WTC11 (cell line): ENCODE results near the gene TNFSF15. TPM values are rescaled to one million over a fixed set of nuclear protein-coding genes. Genes with fewer than 3 reads are reported as not detected.
"Not testable (repeated sequence)": the region's sequence is repeated elsewhere in the genome, so short reads cannot be mapped to it uniquely, and the experiment has no call there.

Experiments
- ATAC-seq: fragments of 200-7000 bp; cut with Tn5 transposase; 2 replicates; pipeline ENCODE4 v1.10.0; 2021; ENCODE audit warnings: mild to moderate bottlenecking, moderate library complexity
- CTCF ChIA-PET: fragments of 300-600 bp; sonication (Branson Sonifier 250); formaldehyde crosslinking; loops from one replicate; lab custom pipeline; 2021; ENCODE audit warnings: antibody characterized with exemption; lab: Charles Lee
- POLR2A ChIA-PET: fragments of 350-600 bp; sonication (Branson Sonifier 250); formaldehyde crosslinking; loops from one replicate; lab custom pipeline; 2021; ENCODE audit warnings: antibody characterized with exemption; lab: Charles Lee
- DNase-seq: peaks from one replicate; pipeline ENCODE4 v3.0.0; 2021; ENCODE audit warnings: low spot score
- H3K27ac Mint-ChIP-seq: 2 replicates; pipeline ENCODE4 v1.8.0; 2021; ENCODE audit warnings: mixed read lengths
- H3K27me3 Mint-ChIP-seq: 2 replicates; pipeline ENCODE4 v1.8.0; 2021; ENCODE audit warnings: low read depth, mild to moderate bottlenecking, moderate library complexity, mixed read lengths
- H3K36me3 Mint-ChIP-seq: 2 replicates; pipeline ENCODE4 v1.8.0; 2021; ENCODE audit warnings: mixed read lengths
- H3K4me1 Mint-ChIP-seq: 2 replicates; pipeline ENCODE4 v1.8.0; 2022; ENCODE audit warnings: mixed read lengths
- H3K4me3 Mint-ChIP-seq: 2 replicates; pipeline ENCODE4 v1.8.0; 2021; ENCODE audit warnings: mild to moderate bottlenecking, moderate library complexity, mixed read lengths
- H3K9me3 Mint-ChIP-seq: 2 replicates; pipeline ENCODE4 v1.8.0; 2021; ENCODE audit warnings: mixed read lengths
- CBFB ChIP-seq: sonication (generic); formaldehyde crosslinking; IDR thresholded peaks from 2 replicates; pipeline ENCODE4 v1.8.1; 2022; ENCODE audit warnings: mild to moderate bottlenecking, low read depth, missing genetic modification reagents
- ESRRA ChIP-seq: sonication (generic); formaldehyde crosslinking; IDR thresholded peaks from 2 replicates; pipeline ENCODE4 v1.8.1; 2022; ENCODE audit warnings: mild to moderate bottlenecking, missing genetic modification reagents, borderline replicate concordance
- GABPB1 ChIP-seq: sonication (generic); formaldehyde crosslinking; IDR thresholded peaks from 2 replicates; pipeline ENCODE4 v1.8.1; 2023; ENCODE audit warnings: mild to moderate bottlenecking, missing genetic modification reagents
- GRHL2 ChIP-seq: fragments of 250-450 bp; sonication (Bioruptor Pico); IDR thresholded peaks from 2 replicates; pipeline ENCODE4 v1.8.0; 2022; ENCODE audit warnings: mild to moderate bottlenecking, moderate library complexity; ENCODE audit not compliant: insufficient replicate concordance, severe bottlenecking
- MYBL2 ChIP-seq: sonication (generic); formaldehyde crosslinking; IDR thresholded peaks from 2 replicates; pipeline ENCODE4 v1.8.1; 2023; ENCODE audit warnings: mild to moderate bottlenecking, moderate library complexity, missing genetic modification reagents
- SMAD4 ChIP-seq: sonication (generic); formaldehyde crosslinking; IDR thresholded peaks from 2 replicates; pipeline ENCODE4 v1.8.0; 2022; ENCODE audit warnings: mild to moderate bottlenecking, missing genetic modification reagents
- SOX15 ChIP-seq: fragments of 250-450 bp; sonication (Bioruptor Pico); IDR thresholded peaks from 2 replicates; pipeline ENCODE4 v1.9.0; 2021; ENCODE audit warnings: mild to moderate bottlenecking
- TP53 ChIP-seq: sonication (generic); formaldehyde crosslinking; IDR thresholded peaks from 2 replicates; pipeline ENCODE4 v1.8.1; 2023; ENCODE audit warnings: mild to moderate bottlenecking, missing genetic modification reagents
- ZBTB21 ChIP-seq: sonication (generic); formaldehyde crosslinking; IDR thresholded peaks from 2 replicates; pipeline ENCODE4 v1.8.1; 2023; ENCODE audit warnings: mild to moderate bottlenecking, missing genetic modification reagents, borderline replicate concordance
- ZNF263 ChIP-seq: sonication (generic); formaldehyde crosslinking; IDR thresholded peaks from 2 replicates; pipeline ENCODE4 v1.8.1; 2022; ENCODE audit warnings: low read depth, mild to moderate bottlenecking, moderate library complexity, missing genetic modification reagents
- ZNF396 ChIP-seq: fragments of 250-450 bp; sonication (Bioruptor Pico); IDR thresholded peaks from 2 replicates; pipeline ENCODE4 v1.8.0; 2021; ENCODE audit warnings: mild to moderate bottlenecking, moderate library complexity, borderline replicate concordance
- total RNA-seq: library from RNA; stranded (reverse); gene quantifications from 3 replicates; pipeline ENCODE4 v1.2.3, GENCODE V29; 2021
- TF ChIP-seq, protein P1 (sequence below): fragments of 250-450 bp; sonication (Bioruptor Pico); conservative IDR thresholded peaks from 2 replicates; pipeline ENCODE4 v1.9.0; 2021; ENCODE audit warnings: mild to moderate bottlenecking
- TF ChIP-seq, protein P2 (sequence below): sonication (generic); formaldehyde crosslinking; conservative IDR thresholded peaks from 2 replicates; pipeline ENCODE4 v1.8.1; 2023; ENCODE audit warnings: mild to moderate bottlenecking, low read depth, missing genetic modification reagents, moderate library complexity
- TF ChIP-seq, protein P3 (sequence below): fragments of 200-600 bp; IDR thresholded peaks from 2 replicates; pipeline ENCODE4 v1.8.0; 2022; ENCODE audit warnings: antibody characterized with exemption
- TF ChIP-seq, protein P4 (sequence below): sonication (generic); formaldehyde crosslinking; IDR thresholded peaks from 2 replicates; pipeline ENCODE4 v1.8.1; 2023; ENCODE audit warnings: mild to moderate bottlenecking, missing genetic modification reagents
- TF ChIP-seq, protein P5 (sequence below): sonication (generic); formaldehyde crosslinking; IDR thresholded peaks from 2 replicates; pipeline ENCODE4 v1.8.0; 2022; ENCODE audit warnings: mild to moderate bottlenecking, missing genetic modification reagents
- TF ChIP-seq, protein P6 (sequence below): sonication (generic); formaldehyde crosslinking; conservative IDR thresholded peaks from 2 replicates; pipeline ENCODE4 v1.8.1; 2022; ENCODE audit warnings: mild to moderate bottlenecking, missing genetic modification reagents

The TNFSF15 gene
- total RNA-seq, 1 experiment from 2014 or later, result 0.11 TPM

DNA sequence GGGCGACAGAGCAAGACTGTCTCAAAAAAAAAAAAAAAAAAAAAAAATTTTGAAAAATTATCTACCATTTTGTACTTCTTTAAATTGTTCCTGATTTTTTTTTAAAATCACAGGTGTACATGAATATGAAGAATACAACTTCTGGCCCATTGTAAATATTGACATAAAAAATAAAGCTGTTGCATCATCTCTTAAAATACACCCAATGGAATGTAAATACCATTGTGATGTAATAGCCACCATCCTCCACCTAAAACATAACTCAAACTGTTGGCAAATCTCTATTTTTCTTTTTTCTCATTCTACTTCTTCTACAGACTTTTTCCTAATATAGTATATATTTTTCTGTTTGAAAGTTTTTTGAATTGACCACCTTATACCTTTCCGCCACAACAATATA lies 62.9 kb downstream of the TNFSF15 start:
- CTCF ChIA-PET, result interaction anchor here (1.0 to 1.9 kb wide), 4 partner anchors 62 to 171 kb away, joined by 4 to 8 read pairs (median 5); no protein-coding TSS in a partner anchor
- TF ChIP-seq, protein P1, sequence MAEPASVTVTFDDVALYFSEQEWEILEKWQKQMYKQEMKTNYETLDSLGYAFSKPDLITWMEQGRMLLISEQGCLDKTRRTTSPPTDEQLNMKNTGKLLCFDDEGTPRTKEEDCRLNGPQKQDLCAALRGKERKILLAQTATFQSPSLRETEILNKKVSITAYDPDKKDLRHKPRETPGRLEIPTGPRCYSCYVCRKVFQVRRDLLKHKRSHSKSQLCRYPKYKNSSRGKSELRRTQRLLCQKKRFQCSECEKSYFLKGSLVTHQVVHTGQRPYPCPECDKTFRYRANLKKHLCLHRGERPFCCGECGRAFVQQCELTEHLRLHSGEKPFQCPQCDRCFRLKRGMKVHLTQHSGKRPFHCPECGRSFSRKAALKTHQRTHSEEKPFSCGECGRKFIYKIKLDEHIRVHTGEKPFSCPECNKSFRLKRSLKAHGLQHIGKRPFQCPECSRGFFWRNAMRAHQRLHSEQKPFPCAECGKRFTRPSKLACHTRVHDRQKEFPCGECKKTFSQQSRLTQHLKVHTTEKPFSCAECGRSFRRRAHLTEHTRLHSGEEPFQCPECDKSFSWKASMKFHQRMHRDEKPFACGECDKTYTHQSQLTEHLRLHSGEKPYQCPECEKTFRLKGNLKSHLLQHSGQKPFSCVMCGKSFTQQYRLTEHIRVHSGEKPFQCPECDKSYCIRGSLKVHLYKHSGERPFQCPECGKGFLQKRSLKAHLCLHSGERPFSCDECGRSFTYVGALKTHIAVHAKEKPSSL (CRISPR knock-in tag), result no peak
- TF ChIP-seq, protein P2, sequence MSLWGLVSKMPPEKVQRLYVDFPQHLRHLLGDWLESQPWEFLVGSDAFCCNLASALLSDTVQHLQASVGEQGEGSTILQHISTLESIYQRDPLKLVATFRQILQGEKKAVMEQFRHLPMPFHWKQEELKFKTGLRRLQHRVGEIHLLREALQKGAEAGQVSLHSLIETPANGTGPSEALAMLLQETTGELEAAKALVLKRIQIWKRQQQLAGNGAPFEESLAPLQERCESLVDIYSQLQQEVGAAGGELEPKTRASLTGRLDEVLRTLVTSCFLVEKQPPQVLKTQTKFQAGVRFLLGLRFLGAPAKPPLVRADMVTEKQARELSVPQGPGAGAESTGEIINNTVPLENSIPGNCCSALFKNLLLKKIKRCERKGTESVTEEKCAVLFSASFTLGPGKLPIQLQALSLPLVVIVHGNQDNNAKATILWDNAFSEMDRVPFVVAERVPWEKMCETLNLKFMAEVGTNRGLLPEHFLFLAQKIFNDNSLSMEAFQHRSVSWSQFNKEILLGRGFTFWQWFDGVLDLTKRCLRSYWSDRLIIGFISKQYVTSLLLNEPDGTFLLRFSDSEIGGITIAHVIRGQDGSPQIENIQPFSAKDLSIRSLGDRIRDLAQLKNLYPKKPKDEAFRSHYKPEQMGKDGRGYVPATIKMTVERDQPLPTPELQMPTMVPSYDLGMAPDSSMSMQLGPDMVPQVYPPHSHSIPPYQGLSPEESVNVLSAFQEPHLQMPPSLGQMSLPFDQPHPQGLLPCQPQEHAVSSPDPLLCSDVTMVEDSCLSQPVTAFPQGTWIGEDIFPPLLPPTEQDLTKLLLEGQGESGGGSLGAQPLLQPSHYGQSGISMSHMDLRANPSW (CRISPR knock-in tag), result no peak
- TF ChIP-seq GABPB1 (CRISPR knock-in tag), result peak; percentile 73
- no peak for TF ChIP-seq GRHL2 (CRISPR knock-in tag)
- Mint-ChIP-seq H3K27me3 (peaks cover 32% of the 10 kb centered on the region), H3K36me3 (no peaks in the 10 kb centered on the region), H3K4me1 (no peaks in the 10 kb centered on the region), H3K27ac (no peak overlapping the region), H3K4me3 (no peak overlapping the region), H3K9me3 (no peaks in the 10 kb centered on the region)
- POLR2A ChIA-PET, result interaction anchor here (0.7 kb wide), 1 partner anchor 8 kb away, joined by 7 read pairs; no protein-coding TSS in a partner anchor
- DNase-seq (no peak), ATAC-seq (no peak)

DNA sequence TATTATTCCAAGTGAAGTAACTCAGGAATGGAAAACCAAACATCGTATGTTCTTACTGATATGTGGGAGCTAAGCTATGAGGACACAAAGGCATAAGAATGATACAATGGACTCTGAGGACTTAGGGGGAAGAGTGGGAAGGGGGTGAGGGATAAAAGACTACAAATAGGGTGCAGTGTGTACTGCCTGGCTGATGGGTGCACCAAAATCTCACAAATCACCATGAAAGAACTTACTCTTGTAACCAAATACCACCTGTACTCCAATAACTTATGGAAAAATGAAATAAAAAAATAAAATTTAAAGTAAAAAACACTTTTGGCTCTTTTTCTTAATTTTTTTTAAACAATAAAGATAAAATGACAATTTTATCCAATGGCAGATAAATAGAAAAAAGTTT lies 64.3 kb downstream of the TNFSF15 start:
- H3K27ac Mint-ChIP-seq, H3K4me3 Mint-ChIP-seq, H3K9me3 Mint-ChIP-seq, H3K36me3 Mint-ChIP-seq, DNase-seq, H3K4me1 Mint-ChIP-seq, ATAC-seq, POLR2A ChIA-PET: not testable (repeated sequence)
- CTCF ChIA-PET, result interaction anchor here (1.1 kb wide), 1 partner anchor 169 kb away, joined by 4 read pairs; no protein-coding TSS in a partner anchor
- H3K27me3 Mint-ChIP-seq, result peaks cover 27% of the 10 kb centered on the region

DNA sequence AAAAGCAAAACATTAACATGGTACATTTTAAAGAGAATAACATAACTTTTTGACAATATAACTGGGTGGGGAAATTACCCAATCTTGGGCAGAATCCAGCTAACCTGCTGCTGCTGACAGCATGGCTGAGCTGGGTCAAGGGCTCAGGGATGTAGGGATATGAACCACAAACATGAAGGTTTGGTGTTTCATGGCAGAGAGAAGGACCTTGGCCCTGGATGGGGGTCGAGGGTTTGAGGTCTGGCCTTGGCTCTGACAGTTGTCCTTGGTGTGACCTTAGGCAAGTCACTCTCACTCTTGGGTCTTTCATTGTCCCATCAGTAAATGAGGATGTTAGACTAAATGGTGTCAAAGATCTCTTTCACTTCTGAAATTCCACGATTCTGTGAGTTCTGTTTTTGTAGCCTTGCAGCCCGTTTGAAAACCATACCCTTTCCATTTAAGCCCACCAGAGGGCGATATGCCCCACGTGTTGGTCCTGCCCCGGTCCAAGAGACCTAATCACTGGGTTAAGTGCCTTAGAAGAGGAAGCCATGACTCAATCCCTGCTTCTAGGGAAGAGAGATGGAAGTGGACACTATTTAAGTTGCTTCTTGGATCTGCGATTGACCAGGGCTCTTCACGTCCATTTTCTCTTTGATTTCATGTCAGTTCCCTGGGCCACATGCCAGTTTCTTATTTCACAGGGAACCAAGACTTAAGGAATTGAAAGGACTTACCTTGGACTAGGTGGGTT lies 67.1 kb downstream of the TNFSF15 start:
- ChIA-PET POLR2A (no interaction called here), CTCF (interaction anchor here (0.9 to 5.5 kb wide), 4 partner anchors 60 to 172 kb away, joined by 4 to 67 read pairs (median 8); no protein-coding TSS in a partner anchor)
- Mint-ChIP-seq H3K4me1 (no peaks in the 10 kb centered on the region), H3K9me3 (no peaks in the 10 kb centered on the region), H3K4me3 (no peak overlapping the region), H3K27ac (0 out of 2 replicates have a peak overlapping the region, but pooled peaks have one; percentile 22), H3K27me3 (peaks cover 18% of the 10 kb centered on the region), H3K36me3 (no peaks in the 10 kb centered on the region)
- peak; percentile 88 for ATAC-seq
- TF ChIP-seq, protein P3, sequence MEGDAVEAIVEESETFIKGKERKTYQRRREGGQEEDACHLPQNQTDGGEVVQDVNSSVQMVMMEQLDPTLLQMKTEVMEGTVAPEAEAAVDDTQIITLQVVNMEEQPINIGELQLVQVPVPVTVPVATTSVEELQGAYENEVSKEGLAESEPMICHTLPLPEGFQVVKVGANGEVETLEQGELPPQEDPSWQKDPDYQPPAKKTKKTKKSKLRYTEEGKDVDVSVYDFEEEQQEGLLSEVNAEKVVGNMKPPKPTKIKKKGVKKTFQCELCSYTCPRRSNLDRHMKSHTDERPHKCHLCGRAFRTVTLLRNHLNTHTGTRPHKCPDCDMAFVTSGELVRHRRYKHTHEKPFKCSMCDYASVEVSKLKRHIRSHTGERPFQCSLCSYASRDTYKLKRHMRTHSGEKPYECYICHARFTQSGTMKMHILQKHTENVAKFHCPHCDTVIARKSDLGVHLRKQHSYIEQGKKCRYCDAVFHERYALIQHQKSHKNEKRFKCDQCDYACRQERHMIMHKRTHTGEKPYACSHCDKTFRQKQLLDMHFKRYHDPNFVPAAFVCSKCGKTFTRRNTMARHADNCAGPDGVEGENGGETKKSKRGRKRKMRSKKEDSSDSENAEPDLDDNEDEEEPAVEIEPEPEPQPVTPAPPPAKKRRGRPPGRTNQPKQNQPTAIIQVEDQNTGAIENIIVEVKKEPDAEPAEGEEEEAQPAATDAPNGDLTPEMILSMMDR, result peak; percentile 72
- no peak for TF ChIP-seq ZNF263
- DNase-seq, result peak; percentile 67

DNA sequence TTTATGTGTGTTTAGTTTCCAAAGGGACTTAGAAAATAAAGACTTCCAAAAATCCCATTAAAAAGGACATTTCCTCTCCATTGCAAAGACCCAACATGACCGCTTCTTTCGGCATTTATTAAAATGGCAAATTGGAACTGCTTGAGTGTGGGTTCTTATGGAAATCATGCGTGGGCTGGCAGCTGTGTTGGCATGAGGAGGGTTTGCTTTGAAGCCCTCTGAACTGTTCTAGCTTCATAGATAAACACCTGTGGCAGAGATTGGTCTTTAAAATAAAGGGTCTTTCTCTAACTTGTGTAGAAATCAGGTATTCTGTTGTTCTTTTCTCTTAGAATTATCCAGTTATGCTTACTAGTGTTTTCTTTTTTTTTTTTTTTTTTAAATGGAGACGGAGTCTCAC lies 68.0 kb downstream of the TNFSF15 start:
- H3K9me3 Mint-ChIP-seq, result no peaks in the 10 kb centered on the region
- POLR2A ChIA-PET, result interaction anchor here (0.5 kb wide), 1 partner anchor 21 kb away, joined by 4 read pairs; no protein-coding TSS in a partner anchor
- DNase-seq (no peak), ATAC-seq (no peak)
- no peaks in the 10 kb centered on the region for H3K4me1 Mint-ChIP-seq
- H3K27me3 Mint-ChIP-seq, result peaks cover 18% of the 10 kb centered on the region
- H3K36me3 Mint-ChIP-seq, result no peaks in the 10 kb centered on the region
- CTCF ChIA-PET, result interaction anchor here (0.7 to 5.5 kb wide), 7 partner anchors 61 to 277 kb away, joined by 3 to 67 read pairs (median 5); no protein-coding TSS in a partner anchor
- H3K4me3 Mint-ChIP-seq, result no peak overlapping the region
- H3K27ac Mint-ChIP-seq, result no peak overlapping the region
- TF ChIP-seq, protein P4, sequence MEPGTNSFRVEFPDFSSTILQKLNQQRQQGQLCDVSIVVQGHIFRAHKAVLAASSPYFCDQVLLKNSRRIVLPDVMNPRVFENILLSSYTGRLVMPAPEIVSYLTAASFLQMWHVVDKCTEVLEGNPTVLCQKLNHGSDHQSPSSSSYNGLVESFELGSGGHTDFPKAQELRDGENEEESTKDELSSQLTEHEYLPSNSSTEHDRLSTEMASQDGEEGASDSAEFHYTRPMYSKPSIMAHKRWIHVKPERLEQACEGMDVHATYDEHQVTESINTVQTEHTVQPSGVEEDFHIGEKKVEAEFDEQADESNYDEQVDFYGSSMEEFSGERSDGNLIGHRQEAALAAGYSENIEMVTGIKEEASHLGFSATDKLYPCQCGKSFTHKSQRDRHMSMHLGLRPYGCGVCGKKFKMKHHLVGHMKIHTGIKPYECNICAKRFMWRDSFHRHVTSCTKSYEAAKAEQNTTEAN (CRISPR knock-in tag), result no peak
- TF ChIP-seq TP53 (CRISPR knock-in tag) (no peak), SMAD4 (CRISPR knock-in tag) (no peak), CBFB (no peak), SOX15 (no peak), MYBL2 (no peak), GABPB1 (CRISPR knock-in tag) (no peak), ESRRA (CRISPR knock-in tag) (no peak), ZNF396 (CRISPR knock-in tag) (no peak), ZBTB21 (no peak)
- TF ChIP-seq, protein P5, sequence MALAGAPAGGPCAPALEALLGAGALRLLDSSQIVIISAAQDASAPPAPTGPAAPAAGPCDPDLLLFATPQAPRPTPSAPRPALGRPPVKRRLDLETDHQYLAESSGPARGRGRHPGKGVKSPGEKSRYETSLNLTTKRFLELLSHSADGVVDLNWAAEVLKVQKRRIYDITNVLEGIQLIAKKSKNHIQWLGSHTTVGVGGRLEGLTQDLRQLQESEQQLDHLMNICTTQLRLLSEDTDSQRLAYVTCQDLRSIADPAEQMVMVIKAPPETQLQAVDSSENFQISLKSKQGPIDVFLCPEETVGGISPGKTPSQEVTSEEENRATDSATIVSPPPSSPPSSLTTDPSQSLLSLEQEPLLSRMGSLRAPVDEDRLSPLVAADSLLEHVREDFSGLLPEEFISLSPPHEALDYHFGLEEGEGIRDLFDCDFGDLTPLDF (CRISPR knock-in tag), result no peak
- TF ChIP-seq, protein P6, sequence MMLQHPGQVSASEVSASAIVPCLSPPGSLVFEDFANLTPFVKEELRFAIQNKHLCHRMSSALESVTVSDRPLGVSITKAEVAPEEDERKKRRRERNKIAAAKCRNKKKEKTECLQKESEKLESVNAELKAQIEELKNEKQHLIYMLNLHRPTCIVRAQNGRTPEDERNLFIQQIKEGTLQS (CRISPR knock-in tag), result no peak
